ENCODE results near the gene SIRT6.
"Not testable (repeated sequence)": the region's sequence is repeated elsewhere in the genome, so short reads cannot be mapped to it uniquely, and the experiment has no call there.

SIRT6 gene

GRCh38 chr19:4174895-4175668 lies 7.3 kb downstream of the SIRT6 start:
- no peak for DNase-seq (ENCODE audit: low read depth)

GRCh38 chr19:4174213-4174894 lies 8.0 kb downstream of the SIRT6 start:
- no peak for DNase-seq (ENCODE audit: low read depth)

GRCh38 chr19:4173479-4174212 lies 8.7 kb downstream of the SIRT6 start:
- no peak for DNase-seq (ENCODE audit: low read depth)

GRCh38 chr19:4172861-4173473 lies 9.4 kb downstream of the SIRT6 start:
- DNase-seq (ENCODE audit: low read depth) = peak; percentile 40

- no peak for DNase-seq (ENCODE audit: low read depth)
These were observed 10.7 kb downstream of the SIRT6 start for GRCh38 chr19:4171676-4172075.

GRCh38 chr19:4164262-4164661 lies 18.1 kb downstream of the SIRT6 start:
- DNase-seq (ENCODE audit: low read depth) = no peak

- DNase-seq (ENCODE audit: low read depth) = no peak
These were observed 20.8 kb downstream of the SIRT6 start for GRCh38 chr19:4161415-4162077.

- DNase-seq (ENCODE audit: low read depth) = not testable (repeated sequence)
These were observed 24.4 kb downstream of the SIRT6 start for GRCh38 chr19:4157971-4158370.

- no peak for DNase-seq (ENCODE audit: low read depth)
These were observed 25.2 kb downstream of the SIRT6 start for GRCh38 chr19:4157164-4157563.

GRCh38 chr19:4154571-4155312 lies 27.6 kb downstream of the SIRT6 start:
- no peak for DNase-seq (ENCODE audit: low read depth)

- DNase-seq (ENCODE audit: low read depth) = no peak
These were observed 29.9 kb downstream of the SIRT6 start for GRCh38 chr19:4152241-4152998.

- DNase-seq (ENCODE audit: low read depth) = no peak
These were observed 30.7 kb downstream of the SIRT6 start for GRCh38 chr19:4151623-4152022.

GRCh38 chr19:4149518-4150288 lies 32.7 kb downstream of the SIRT6 start:
- DNase-seq (ENCODE audit: low read depth) = no peak

GRCh38 chr19:4144666-4145249 lies 37.6 kb downstream of the SIRT6 start:
- DNase-seq (ENCODE audit: low read depth) = no peak

- not testable (repeated sequence) for DNase-seq (ENCODE audit: low read depth)
These were observed 39.4 kb downstream of the SIRT6 start for GRCh38 chr19:4142916-4143315.

GRCh38 chr19:4140237-4140711 lies 42.1 kb downstream of the SIRT6 start:
- no peak for DNase-seq (ENCODE audit: low read depth)

- peak; percentile 86 for DNase-seq (ENCODE audit: low read depth)
These were observed 42.6 kb downstream of the SIRT6 start for GRCh38 chr19:4139614-4140236.

- DNase-seq (ENCODE audit: low read depth) = no peak
These were observed 43.9 kb downstream of the SIRT6 start for GRCh38 chr19:4138445-4138844.

- no peak for DNase-seq (ENCODE audit: low read depth)
These were observed 45.7 kb downstream of the SIRT6 start for GRCh38 chr19:4136680-4137088.

All from stimulated activated CD8-positive, alpha-beta memory T cell treated with anti-CD3 and anti-CD28 coated beads, Interleukin-12 subunit alpha, Interleukin-12 subunit beta, amount 100 ng/mL, for 1 hour (primary cell).